Measurements from ENCODE around the gene SYNDIG1L.

Gene SYNDIG1L

GRCh38 chr14:74426202-74426582, at the start of gene SYNDIG1L:
SYNDIG1L (minus strand) TSS chr14:74426210; CDS start chr14:74409744, 16,466 bp downstream.
- H3K4me3 ChIP-seq (IDR thresholded peaks at IDR 0.05; ENCODE audit: insufficient read depth, low read depth, low read length) = no peak within 1 kb of the TSS
- H3K27ac ChIP-seq = no peak within 1 kb of the TSS
- peaks cover 20% of the 10 kb centered on the region; the same call in 1 of the 2 replicates for H3K27me3 ChIP-seq (ENCODE audit: insufficient read depth, low read depth)
- H3K36me3 ChIP-seq (ENCODE audit: insufficient read depth) = no peaks in the 10 kb centered on the region
- H3K4me1 ChIP-seq (ENCODE audit: low read depth, poor library complexity, severe bottlenecking) = no peaks in the 10 kb centered on the region
- no peak within 1 kb of the TSS for H3K4me2 ChIP-seq
- no peaks in the 10 kb centered on the region for H3K79me2 ChIP-seq (ENCODE audit: insufficient read depth, low read depth)
- H3K9ac ChIP-seq = no peak within 1 kb of the TSS
- H4K20me1 ChIP-seq (ENCODE audit: insufficient read depth) = no peaks in the 10 kb centered on the region
- H2AFZ ChIP-seq (ENCODE audit: low read depth) = no peak within 1 kb of the TSS
- TF ChIP-seq CTCF (conservative IDR thresholded peaks at IDR 0.05; ENCODE audit: low read depth, low read length) = no peak

GRCh38 chr14:74475678-74476077, 49.7 kb upstream of the SYNDIG1L start:
- TF ChIP-seq CTCF (conservative IDR thresholded peaks at IDR 0.05; ENCODE audit: low read depth, low read length) = no peak
- H3K4me3 ChIP-seq (IDR thresholded peaks at IDR 0.05; ENCODE audit: insufficient read depth, low read depth, low read length) = no peak overlapping the region
- H4K20me1 ChIP-seq (ENCODE audit: insufficient read depth) = no peaks in the 10 kb centered on the region
- no peak overlapping the region for H3K4me2 ChIP-seq
- H3K9ac ChIP-seq = no peak overlapping the region
- H2AFZ ChIP-seq (ENCODE audit: low read depth) = no peak overlapping the region
- H3K36me3 ChIP-seq (ENCODE audit: insufficient read depth) = no peaks in the 10 kb centered on the region
- H3K79me2 ChIP-seq (ENCODE audit: insufficient read depth, low read depth) = no peaks in the 10 kb centered on the region
- H3K27ac ChIP-seq = no peak overlapping the region
- no peaks in the 10 kb centered on the region for H3K27me3 ChIP-seq (ENCODE audit: insufficient read depth, low read depth)
- no peaks in the 10 kb centered on the region for H3K4me1 ChIP-seq (ENCODE audit: low read depth, poor library complexity, severe bottlenecking)

GRCh38 chr14:74474376-74474775, 48.4 kb upstream of the SYNDIG1L start:
- H3K4me2 ChIP-seq = no peak overlapping the region
- H3K27me3 ChIP-seq (ENCODE audit: insufficient read depth, low read depth) = no peaks in the 10 kb centered on the region
- peaks cover 5% of the 10 kb centered on the region for H3K4me1 ChIP-seq (ENCODE audit: low read depth, poor library complexity, severe bottlenecking)
- H3K36me3 ChIP-seq (ENCODE audit: insufficient read depth) = no peaks in the 10 kb centered on the region
- H3K27ac ChIP-seq = no peak overlapping the region
- no peak for TF ChIP-seq CTCF (conservative IDR thresholded peaks at IDR 0.05; ENCODE audit: low read depth, low read length)
- H3K4me3 ChIP-seq (IDR thresholded peaks at IDR 0.05; ENCODE audit: insufficient read depth, low read depth, low read length) = no peak overlapping the region
- H2AFZ ChIP-seq (ENCODE audit: low read depth) = no peak overlapping the region
- H3K9ac ChIP-seq = no peak overlapping the region
- H3K79me2 ChIP-seq (ENCODE audit: insufficient read depth, low read depth) = no peaks in the 10 kb centered on the region
- H4K20me1 ChIP-seq (ENCODE audit: insufficient read depth) = no peaks in the 10 kb centered on the region

- Histone ChIP-seq H3K4me1 (ENCODE audit: low read depth, poor library complexity, severe bottlenecking) (peaks cover 6% of the 10 kb centered on the region), H3K4me2 (no peak overlapping the region), H3K27ac (no peak overlapping the region), H4K20me1 (ENCODE audit: insufficient read depth) (no peaks in the 10 kb centered on the region), H3K4me3 (IDR thresholded peaks at IDR 0.05; ENCODE audit: insufficient read depth, low read depth, low read length) (no peak overlapping the region), H2AFZ (ENCODE audit: low read depth) (no peak overlapping the region), H3K79me2 (ENCODE audit: insufficient read depth, low read depth) (no peaks in the 10 kb centered on the region), H3K9ac (no peak overlapping the region), H3K27me3 (ENCODE audit: insufficient read depth, low read depth) (no peaks in the 10 kb centered on the region), H3K36me3 (ENCODE audit: insufficient read depth) (no peaks in the 10 kb centered on the region)
- TF ChIP-seq CTCF (conservative IDR thresholded peaks at IDR 0.05; ENCODE audit: low read depth, low read length) = no peak
Observed at GRCh38 chr14:74472601-74473000, 46.6 kb upstream of the SYNDIG1L start.

All from KMS-11 (cell line).